Skeletal muscle satellite cell (primary cell): ENCODE data around the gene CLCN5.
"Not testable (repeated sequence)": the region's sequence is repeated elsewhere in the genome, so short reads cannot be mapped to it uniquely, and the experiment has no call there.

Experiments used
- H3K27me3 ChIP-seq: 2 replicates; pipeline ENCODE4 v1.7.0; 2013; ENCODE audit warnings: low read length; ENCODE audit not compliant: control insufficient read depth, insufficient read depth
- H3K36me3 ChIP-seq: 2 replicates; pipeline ENCODE4 v1.7.0; 2013; ENCODE audit warnings: mild to moderate bottlenecking, control low read depth, low read length; ENCODE audit not compliant: insufficient read depth
- H3K4me1 ChIP-seq: 2 replicates; pipeline ENCODE4 v1.7.0; 2013; ENCODE audit warnings: low read length; ENCODE audit not compliant: control insufficient read depth, insufficient read depth
- H3K4me2 ChIP-seq: 2 replicates; pipeline ENCODE4 v1.7.0; 2013; ENCODE audit warnings: mild to moderate bottlenecking, low read length
- H3K4me3 ChIP-seq: 2 replicates; pipeline ENCODE4 v1.7.0; 2013; ENCODE audit warnings: low read length
- H3K9ac ChIP-seq: 2 replicates; pipeline ENCODE4 v1.7.0; 2013; ENCODE audit warnings: mild to moderate bottlenecking, low read depth, low read length, moderate library complexity
- H3K9me3 ChIP-seq: replicated peaks from 2 replicates; pipeline ENCODE4 v1.7.0; 2013; ENCODE audit warnings: mild to moderate bottlenecking, control low read depth, low read length

Gene CLCN5

DNA sequence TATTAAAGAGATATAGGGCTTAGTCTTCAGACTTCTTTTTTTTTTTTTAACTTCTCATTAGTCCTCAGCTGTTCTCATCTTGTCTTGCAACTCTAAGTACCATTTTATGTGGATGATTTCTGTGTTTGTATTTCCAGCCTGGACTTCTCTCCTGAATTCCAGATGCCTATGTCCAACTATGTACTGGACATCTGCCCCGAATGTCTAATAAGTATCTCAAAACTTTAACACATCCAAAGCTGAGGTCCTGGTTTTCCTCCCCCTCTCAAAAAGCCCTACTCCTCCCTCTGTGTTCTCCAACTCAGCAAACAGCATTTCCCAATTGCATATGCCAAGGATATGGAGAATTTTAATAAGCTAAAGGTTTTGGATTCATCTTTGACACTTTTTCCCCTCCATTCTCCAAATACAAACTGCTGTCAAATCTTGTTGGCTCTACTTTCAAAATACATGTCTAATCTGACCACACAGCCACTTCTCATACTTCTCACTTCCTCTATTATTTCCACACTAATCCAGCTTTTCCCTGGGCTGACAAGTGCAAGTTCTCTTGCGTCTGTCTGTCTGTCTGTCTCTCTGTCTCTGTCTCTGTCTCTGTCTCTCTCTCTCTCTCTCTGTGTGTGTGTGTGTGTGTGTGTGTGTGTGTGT lies 79.8 kb downstream of the CLCN5 start:
- Histone ChIP-seq H3K9me3 (no peaks in the 10 kb centered on the region), H3K27me3 (no peaks in the 10 kb centered on the region), H3K9ac (no peak overlapping the region), H3K36me3 (no peaks in the 10 kb centered on the region), H3K4me3 (no peak overlapping the region), H3K4me1 (no peaks in the 10 kb centered on the region), H3K4me2 (no peak overlapping the region)

GRCh38 chrX:50003467-50003866 lies 81.1 kb downstream of the CLCN5 start:
- Histone ChIP-seq H3K9ac (no peak overlapping the region), H3K4me2 (no peak overlapping the region), H3K36me3 (no peaks in the 10 kb centered on the region), H3K9me3 (no peaks in the 10 kb centered on the region), H3K27me3 (no peaks in the 10 kb centered on the region), H3K4me3 (no peak overlapping the region), H3K4me1 (no peaks in the 10 kb centered on the region)

- H3K9ac ChIP-seq, result no peak overlapping the region
- no peaks in the 10 kb centered on the region for H3K36me3 ChIP-seq
- no peak overlapping the region for H3K4me3 ChIP-seq
- no peaks in the 10 kb centered on the region for H3K9me3 ChIP-seq
- H3K4me1 ChIP-seq, result no peaks in the 10 kb centered on the region
- H3K27me3 ChIP-seq, result no peaks in the 10 kb centered on the region
- H3K4me2 ChIP-seq, result no peak overlapping the region
These were observed 81.5 kb downstream of the CLCN5 start for GRCh38 chrX:50003927-50004326.

DNA sequence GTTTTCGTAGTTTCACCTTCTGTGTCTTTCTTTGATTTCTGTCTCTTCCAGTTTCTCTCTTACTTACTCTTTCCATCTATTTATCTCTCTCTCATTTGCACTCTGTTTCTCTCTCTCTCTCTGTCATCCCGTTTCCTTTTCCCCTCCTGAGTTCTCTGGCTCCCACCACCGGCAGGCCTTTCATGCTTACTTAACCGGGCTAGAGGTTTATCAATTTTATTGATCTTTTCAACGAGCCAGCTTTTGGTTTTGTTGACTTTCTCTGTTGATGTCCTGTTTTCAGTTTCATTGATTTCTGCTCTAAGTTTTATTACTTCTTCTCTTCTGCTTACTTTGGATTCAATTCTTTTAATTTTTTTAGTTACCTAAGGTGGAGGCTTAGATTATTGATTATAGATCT lies 103.2 kb downstream of the CLCN5 start:
- H3K9ac ChIP-seq, H3K27me3 ChIP-seq, H3K4me3 ChIP-seq, H3K9me3 ChIP-seq, H3K4me2 ChIP-seq, H3K36me3 ChIP-seq, H3K4me1 ChIP-seq: not testable (repeated sequence)

GRCh38 chrX:50035126-50035525 lies 112.7 kb downstream of the CLCN5 start:
- Histone ChIP-seq H3K27me3 (no peaks in the 10 kb centered on the region), H3K4me3 (no peak overlapping the region), H3K36me3 (no peaks in the 10 kb centered on the region), H3K4me2 (no peak overlapping the region), H3K4me1 (no peaks in the 10 kb centered on the region), H3K9me3 (no peaks in the 10 kb centered on the region), H3K9ac (no peak overlapping the region)

DNA sequence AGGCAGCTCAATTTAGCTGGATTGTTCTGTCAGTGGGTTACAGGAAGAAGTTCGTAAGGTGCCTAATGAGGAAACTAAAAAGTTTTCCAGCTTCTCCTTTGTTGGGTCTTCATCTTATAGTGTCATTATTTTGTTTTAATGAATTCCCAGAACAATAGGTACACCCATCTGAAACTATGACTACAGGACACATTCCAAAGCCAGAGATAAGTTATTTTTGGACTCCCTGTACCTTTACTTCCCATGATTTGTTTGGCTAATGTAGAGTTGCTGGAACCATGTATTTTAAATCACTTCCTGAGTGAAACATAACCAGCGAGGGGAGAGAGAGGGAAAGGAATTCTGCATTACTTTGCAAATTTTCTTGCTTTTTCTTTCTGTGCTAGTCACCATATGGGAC lies 114.0 kb downstream of the CLCN5 start:
- no peak overlapping the region for H3K4me3 ChIP-seq
- H3K4me1 ChIP-seq, result no peaks in the 10 kb centered on the region
- H3K36me3 ChIP-seq, result no peaks in the 10 kb centered on the region
- H3K9me3 ChIP-seq, result no peaks in the 10 kb centered on the region
- no peak overlapping the region for H3K9ac ChIP-seq
- no peaks in the 10 kb centered on the region for H3K27me3 ChIP-seq
- H3K4me2 ChIP-seq, result no peak overlapping the region

DNA sequence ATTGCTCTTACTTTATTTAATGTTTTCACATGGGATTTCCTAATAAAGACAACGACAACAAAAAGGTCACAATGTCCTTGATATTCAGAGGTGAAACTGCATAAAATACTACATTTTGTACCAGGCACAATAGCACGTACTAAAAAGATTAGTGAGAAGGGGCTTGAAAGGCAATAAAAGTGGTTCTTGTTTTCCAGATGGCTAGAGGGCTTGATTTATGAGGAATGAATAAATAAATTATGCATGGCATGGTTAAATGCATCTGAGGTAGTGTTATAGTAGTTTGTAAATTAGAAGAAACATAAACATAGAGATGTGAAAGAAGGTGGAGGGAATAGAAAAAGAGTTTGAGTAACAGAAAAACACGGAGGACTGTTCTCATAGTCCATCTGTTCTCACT lies 123.4 kb downstream of the CLCN5 start:
- H3K4me2 ChIP-seq, result no peak overlapping the region
- H3K9me3 ChIP-seq, result no peaks in the 10 kb centered on the region
- no peaks in the 10 kb centered on the region for H3K36me3 ChIP-seq
- no peaks in the 10 kb centered on the region for H3K4me1 ChIP-seq
- no peak overlapping the region for H3K9ac ChIP-seq
- no peak overlapping the region for H3K4me3 ChIP-seq
- no peaks in the 10 kb centered on the region for H3K27me3 ChIP-seq

GRCh38 chrX:50049228-50049627 lies 126.8 kb downstream of the CLCN5 start:
- Histone ChIP-seq H3K4me3 (no peak overlapping the region), H3K9ac (no peak overlapping the region), H3K27me3 (peaks cover 2% of the 10 kb centered on the region), H3K4me1 (no peaks in the 10 kb centered on the region), H3K9me3 (no peaks in the 10 kb centered on the region), H3K4me2 (no peak overlapping the region), H3K36me3 (no peaks in the 10 kb centered on the region)

DNA sequence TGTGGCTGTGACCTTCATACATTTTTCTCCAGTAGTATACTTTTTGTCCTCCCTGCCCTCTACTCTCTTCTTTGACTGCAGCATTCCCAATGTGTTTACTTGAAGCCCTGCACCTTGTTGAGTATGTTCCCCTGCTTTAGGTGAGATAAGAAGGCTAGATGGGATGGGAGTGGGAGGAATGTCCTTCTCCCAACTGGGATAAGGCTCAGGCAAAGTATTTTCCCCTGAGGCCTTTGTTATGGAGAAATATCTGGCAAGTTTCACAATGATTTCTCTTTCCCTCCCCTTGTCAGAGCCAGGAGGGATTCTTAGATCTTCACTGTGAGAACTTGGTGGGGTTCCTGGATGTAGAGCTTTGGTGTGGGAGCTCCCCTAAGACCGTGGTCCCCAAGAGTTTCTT lies 131.8 kb downstream of the CLCN5 start:
- Histone ChIP-seq H3K9ac (no peak overlapping the region), H3K4me2 (no peak overlapping the region), H3K4me3 (no peak overlapping the region), H3K36me3 (no peaks in the 10 kb centered on the region), H3K9me3 (no peaks in the 10 kb centered on the region), H3K4me1 (no peaks in the 10 kb centered on the region), H3K27me3 (peaks cover 2% of the 10 kb centered on the region)

DNA sequence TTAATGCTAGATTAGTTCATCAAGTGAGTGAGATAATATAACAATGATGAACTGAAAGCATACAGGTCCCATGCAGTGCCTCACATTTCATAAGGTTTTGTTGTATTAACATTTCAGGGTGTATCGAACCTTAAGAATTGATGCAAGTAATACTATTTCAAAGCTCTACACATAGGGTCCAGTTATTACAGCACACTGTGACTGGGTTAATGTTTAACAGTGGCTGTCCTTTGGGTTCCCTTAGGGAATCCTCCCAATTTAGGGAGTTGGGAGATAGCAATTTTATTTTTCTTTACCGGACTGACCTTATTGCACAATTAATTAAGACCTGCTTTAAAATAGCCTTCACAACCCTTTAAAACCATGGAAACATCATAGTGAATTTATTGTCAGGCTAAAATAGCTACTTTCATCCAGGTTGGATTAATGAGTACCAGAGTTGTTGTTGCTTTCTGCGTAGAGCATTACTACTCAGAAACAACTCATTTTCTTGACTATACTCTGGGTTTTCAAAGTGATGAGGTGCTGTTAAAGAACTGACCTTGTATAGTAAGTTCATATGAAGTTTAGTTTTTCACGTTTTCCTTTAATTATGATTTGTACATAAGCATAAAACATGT lies 144.0 kb downstream of the CLCN5 start:
- Histone ChIP-seq H3K27me3 (peaks cover 4% of the 10 kb centered on the region), H3K4me2 (no peak overlapping the region), H3K4me3 (no peak overlapping the region), H3K9ac (no peak overlapping the region), H3K36me3 (no peaks in the 10 kb centered on the region), H3K4me1 (no peaks in the 10 kb centered on the region), H3K9me3 (no peaks in the 10 kb centered on the region)

DNA sequence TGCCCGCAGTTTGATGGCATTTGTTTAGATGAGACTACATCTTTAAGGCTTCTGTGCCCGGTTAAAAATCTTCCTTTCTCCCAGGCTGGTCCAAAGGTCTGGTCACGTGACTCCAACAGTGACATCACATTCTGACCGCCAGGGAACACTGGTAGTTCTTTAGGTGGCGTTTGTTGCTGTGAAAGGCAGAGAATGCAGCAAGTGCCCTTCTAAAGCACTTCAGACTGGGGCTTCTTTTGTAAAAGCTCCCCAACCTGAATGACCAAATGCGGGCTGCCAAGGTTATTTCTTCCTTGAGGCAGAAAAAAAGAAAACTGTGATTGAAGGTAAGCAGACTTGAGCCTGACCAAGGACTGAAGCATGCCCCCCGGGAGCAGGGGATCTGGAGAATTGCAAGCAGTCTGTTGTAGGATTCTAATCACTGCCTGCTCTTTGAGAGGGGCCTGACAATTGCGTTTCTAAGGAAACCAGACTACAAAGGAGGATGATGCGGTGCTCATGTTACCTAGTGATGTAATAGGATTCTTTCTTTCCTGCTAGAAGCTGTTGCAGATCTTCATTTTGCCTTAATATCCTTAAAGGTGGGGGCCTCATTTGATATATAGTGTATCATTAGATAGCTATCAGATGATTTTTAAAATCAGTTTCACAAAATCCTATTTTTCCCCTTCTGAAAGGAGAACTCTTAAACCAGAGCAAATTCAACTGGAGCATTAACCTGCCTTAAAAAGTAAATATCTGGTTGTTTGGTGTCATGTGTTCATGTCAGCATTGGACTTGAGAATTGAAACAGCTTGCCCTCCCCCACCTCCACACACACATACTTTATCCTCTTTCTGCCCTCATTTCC lies 145.3 kb downstream of the CLCN5 start:
- Histone ChIP-seq H3K4me3 (no peak overlapping the region), H3K27me3 (peaks cover 4% of the 10 kb centered on the region), H3K9ac (no peak overlapping the region), H3K36me3 (no peaks in the 10 kb centered on the region), H3K4me2 (no peak overlapping the region), H3K4me1 (no peaks in the 10 kb centered on the region), H3K9me3 (no peaks in the 10 kb centered on the region)

DNA sequence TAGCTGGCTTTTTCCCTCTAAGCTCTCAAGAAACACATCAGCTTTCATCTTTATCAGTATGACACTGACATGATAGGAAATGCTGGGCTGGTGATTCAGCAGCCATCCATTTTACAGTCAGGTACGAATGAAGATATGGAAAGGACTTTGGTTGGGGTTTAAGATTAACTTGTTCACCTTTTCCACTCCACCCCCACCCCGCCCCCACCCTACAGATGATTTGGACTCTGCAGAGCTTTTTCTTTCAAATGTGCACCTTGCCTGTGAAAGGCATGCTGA lies 145.8 kb downstream of the CLCN5 start:
- peaks cover 4% of the 10 kb centered on the region for H3K27me3 ChIP-seq
- no peaks in the 10 kb centered on the region for H3K4me1 ChIP-seq
- no peaks in the 10 kb centered on the region for H3K36me3 ChIP-seq
- no peak overlapping the region for H3K4me3 ChIP-seq
- no peaks in the 10 kb centered on the region for H3K9me3 ChIP-seq
- no peak overlapping the region for H3K9ac ChIP-seq
- H3K4me2 ChIP-seq, result no peak overlapping the region
